GM12892 (cell line): Measurements from ENCODE around the gene TBCB.

Experiments used
- POLR2A ChIP-seq: IDR thresholded peaks from 2 replicates; pipeline ENCODE4 v1.6.1; 2011; ENCODE audit warnings: low read depth, low read length, control low read depth
- POLR2AphosphoS5 ChIP-seq: IDR thresholded peaks from 2 replicates; pipeline ENCODE4 v1.6.1; 2011; ENCODE audit warnings: low read depth, low read length, control low read depth
- TAF1 ChIP-seq: IDR thresholded peaks from 2 replicates; pipeline ENCODE4 v1.6.1; 2011; ENCODE audit warnings: low read depth, mild to moderate bottlenecking, control low read depth, low read length, borderline replicate concordance

GRCh38 chr19:36114721-36115452 lies 381 bp upstream of the TBCB start, which contains the start of gene POLR2I:
- peak; percentile 76; the same call in 1 of the 2 replicates for TF ChIP-seq POLR2A
- TF ChIP-seq POLR2AphosphoS5 = peak; percentile 42
- no peak; the same call in none of the 2 replicates for TF ChIP-seq TAF1
